WTC11 (cell line): Measurements from ENCODE around the gene GABBR2. TPM values are rescaled to one million over a fixed set of nuclear protein-coding genes. Genes with fewer than 3 reads are reported as not detected.

Experiments
- ATAC-seq: fragments of 200-7000 bp; cut with Tn5 transposase; 2 replicates; pipeline ENCODE4 v1.10.0; 2021; ENCODE audit warnings: mild to moderate bottlenecking, moderate library complexity
- CTCF ChIA-PET: fragments of 300-600 bp; sonication (Branson Sonifier 250); formaldehyde crosslinking; loops from one replicate; lab custom pipeline; 2021; ENCODE audit warnings: antibody characterized with exemption; lab: Charles Lee
- POLR2A ChIA-PET: fragments of 350-600 bp; sonication (Branson Sonifier 250); formaldehyde crosslinking; loops from one replicate; lab custom pipeline; 2021; ENCODE audit warnings: antibody characterized with exemption; lab: Charles Lee
- DNase-seq: peaks from one replicate; pipeline ENCODE4 v3.0.0; 2021; ENCODE audit warnings: low spot score
- H3K27ac Mint-ChIP-seq: 2 replicates; pipeline ENCODE4 v1.8.0; 2021; ENCODE audit warnings: mixed read lengths
- H3K27me3 Mint-ChIP-seq: 2 replicates; pipeline ENCODE4 v1.8.0; 2021; ENCODE audit warnings: low read depth, mild to moderate bottlenecking, moderate library complexity, mixed read lengths
- H3K36me3 Mint-ChIP-seq: 2 replicates; pipeline ENCODE4 v1.8.0; 2021; ENCODE audit warnings: mixed read lengths
- H3K4me1 Mint-ChIP-seq: 2 replicates; pipeline ENCODE4 v1.8.0; 2022; ENCODE audit warnings: mixed read lengths
- H3K4me3 Mint-ChIP-seq: 2 replicates; pipeline ENCODE4 v1.8.0; 2021; ENCODE audit warnings: mild to moderate bottlenecking, moderate library complexity, mixed read lengths
- H3K9me3 Mint-ChIP-seq: 2 replicates; pipeline ENCODE4 v1.8.0; 2021; ENCODE audit warnings: mixed read lengths
- ESRRA ChIP-seq: sonication (generic); formaldehyde crosslinking; IDR thresholded peaks from 2 replicates; pipeline ENCODE4 v1.8.1; 2022; ENCODE audit warnings: mild to moderate bottlenecking, missing genetic modification reagents, borderline replicate concordance
- FOXP1 ChIP-seq: sonication (generic); formaldehyde crosslinking; IDR thresholded peaks from 2 replicates; pipeline ENCODE4 v1.8.0; 2022; ENCODE audit warnings: missing genetic modification reagents, mild to moderate bottlenecking, moderate library complexity, borderline replicate concordance
- JAZF1 ChIP-seq: fragments of 250-450 bp; sonication (Bioruptor Pico); IDR thresholded peaks from 2 replicates; pipeline ENCODE4 v1.9.0; 2021; ENCODE audit warnings: moderate library complexity, mild to moderate bottlenecking, inconsistent platforms
- MYBL2 ChIP-seq: sonication (generic); formaldehyde crosslinking; IDR thresholded peaks from 2 replicates; pipeline ENCODE4 v1.8.1; 2023; ENCODE audit warnings: mild to moderate bottlenecking, moderate library complexity, missing genetic modification reagents
- SOX15 ChIP-seq: fragments of 250-450 bp; sonication (Bioruptor Pico); IDR thresholded peaks from 2 replicates; pipeline ENCODE4 v1.9.0; 2021; ENCODE audit warnings: mild to moderate bottlenecking
- TP53 ChIP-seq: sonication (generic); formaldehyde crosslinking; IDR thresholded peaks from 2 replicates; pipeline ENCODE4 v1.8.1; 2023; ENCODE audit warnings: mild to moderate bottlenecking, missing genetic modification reagents
- ZNF671 ChIP-seq: fragments of 250-450 bp; sonication (Bioruptor Pico); IDR thresholded peaks from 2 replicates; pipeline ENCODE4 v1.8.0; 2021; ENCODE audit warnings: mild to moderate bottlenecking
- total RNA-seq: library from RNA; stranded (reverse); gene quantifications from 3 replicates; pipeline ENCODE4 v1.2.3, GENCODE V29; 2021
- TF ChIP-seq, protein P1 (sequence below): fragments of 250-450 bp; sonication (Bioruptor Pico); IDR thresholded peaks from 2 replicates; pipeline ENCODE4 v1.9.0; 2021; ENCODE audit warnings: mild to moderate bottlenecking, borderline replicate concordance
- TF ChIP-seq, protein P2 (sequence below): sonication (generic); formaldehyde crosslinking; IDR thresholded peaks from 2 replicates; pipeline ENCODE4 v1.8.0; 2023; ENCODE audit warnings: missing genetic modification reagents, mild to moderate bottlenecking, borderline replicate concordance
- TF ChIP-seq, protein P3 (sequence below): fragments of 250-450 bp; sonication (Bioruptor Pico); conservative IDR thresholded peaks from 2 replicates; pipeline ENCODE4 v1.9.0; 2021; ENCODE audit warnings: mild to moderate bottlenecking
- TF ChIP-seq, protein P4 (sequence below): sonication (generic); formaldehyde crosslinking; IDR thresholded peaks from 2 replicates; pipeline ENCODE4 v1.8.1; 2023; ENCODE audit warnings: mild to moderate bottlenecking, missing genetic modification reagents
- TF ChIP-seq, protein P5 (sequence below): sonication (generic); formaldehyde crosslinking; IDR thresholded peaks from 2 replicates; pipeline ENCODE4 v1.8.1; 2023; ENCODE audit warnings: mild to moderate bottlenecking, missing genetic modification reagents, borderline replicate concordance
- TF ChIP-seq, protein P6 (sequence below): fragments of 250-450 bp; sonication (Bioruptor Pico); IDR thresholded peaks from 2 replicates; pipeline ENCODE4 v1.9.0; 2021; ENCODE audit warnings: mild to moderate bottlenecking

The GABBR2 gene
- total RNA-seq, 1 experiment from 2014 or later = 0.92 TPM

DNA sequence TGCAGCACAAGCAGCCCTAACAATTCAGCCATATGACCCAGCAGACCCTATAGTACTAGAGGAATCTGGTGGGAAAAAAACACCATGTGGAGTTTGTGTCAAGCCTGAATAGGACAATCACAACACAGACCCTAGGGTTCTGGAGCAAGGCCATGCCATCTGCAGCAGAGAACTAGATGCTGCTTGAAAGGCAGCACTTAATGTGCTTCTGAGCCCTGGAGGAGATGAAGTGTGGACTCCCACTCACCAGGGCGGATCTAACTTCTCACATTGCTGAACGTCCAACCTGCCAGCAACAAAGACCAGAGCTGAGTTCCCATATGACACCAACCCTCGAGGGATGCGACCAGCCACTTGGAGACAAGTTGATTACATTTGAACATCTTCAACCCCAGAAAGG, 43.2 kb downstream of the GABBR2 start (continued):
- TF ChIP-seq MYBL2 (CRISPR knock-in tag) = no peak
- TF ChIP-seq, protein P1, sequence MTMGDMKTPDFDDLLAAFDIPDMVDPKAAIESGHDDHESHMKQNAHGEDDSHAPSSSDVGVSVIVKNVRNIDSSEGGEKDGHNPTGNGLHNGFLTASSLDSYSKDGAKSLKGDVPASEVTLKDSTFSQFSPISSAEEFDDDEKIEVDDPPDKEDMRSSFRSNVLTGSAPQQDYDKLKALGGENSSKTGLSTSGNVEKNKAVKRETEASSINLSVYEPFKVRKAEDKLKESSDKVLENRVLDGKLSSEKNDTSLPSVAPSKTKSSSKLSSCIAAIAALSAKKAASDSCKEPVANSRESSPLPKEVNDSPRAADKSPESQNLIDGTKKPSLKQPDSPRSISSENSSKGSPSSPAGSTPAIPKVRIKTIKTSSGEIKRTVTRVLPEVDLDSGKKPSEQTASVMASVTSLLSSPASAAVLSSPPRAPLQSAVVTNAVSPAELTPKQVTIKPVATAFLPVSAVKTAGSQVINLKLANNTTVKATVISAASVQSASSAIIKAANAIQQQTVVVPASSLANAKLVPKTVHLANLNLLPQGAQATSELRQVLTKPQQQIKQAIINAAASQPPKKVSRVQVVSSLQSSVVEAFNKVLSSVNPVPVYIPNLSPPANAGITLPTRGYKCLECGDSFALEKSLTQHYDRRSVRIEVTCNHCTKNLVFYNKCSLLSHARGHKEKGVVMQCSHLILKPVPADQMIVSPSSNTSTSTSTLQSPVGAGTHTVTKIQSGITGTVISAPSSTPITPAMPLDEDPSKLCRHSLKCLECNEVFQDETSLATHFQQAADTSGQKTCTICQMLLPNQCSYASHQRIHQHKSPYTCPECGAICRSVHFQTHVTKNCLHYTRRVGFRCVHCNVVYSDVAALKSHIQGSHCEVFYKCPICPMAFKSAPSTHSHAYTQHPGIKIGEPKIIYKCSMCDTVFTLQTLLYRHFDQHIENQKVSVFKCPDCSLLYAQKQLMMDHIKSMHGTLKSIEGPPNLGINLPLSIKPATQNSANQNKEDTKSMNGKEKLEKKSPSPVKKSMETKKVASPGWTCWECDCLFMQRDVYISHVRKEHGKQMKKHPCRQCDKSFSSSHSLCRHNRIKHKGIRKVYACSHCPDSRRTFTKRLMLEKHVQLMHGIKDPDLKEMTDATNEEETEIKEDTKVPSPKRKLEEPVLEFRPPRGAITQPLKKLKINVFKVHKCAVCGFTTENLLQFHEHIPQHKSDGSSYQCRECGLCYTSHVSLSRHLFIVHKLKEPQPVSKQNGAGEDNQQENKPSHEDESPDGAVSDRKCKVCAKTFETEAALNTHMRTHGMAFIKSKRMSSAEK (CRISPR knock-in tag) = no peak
- no peak for TF ChIP-seq SOX15
- TF ChIP-seq TP53 (CRISPR knock-in tag) = no peak
- TF ChIP-seq, protein P2, sequence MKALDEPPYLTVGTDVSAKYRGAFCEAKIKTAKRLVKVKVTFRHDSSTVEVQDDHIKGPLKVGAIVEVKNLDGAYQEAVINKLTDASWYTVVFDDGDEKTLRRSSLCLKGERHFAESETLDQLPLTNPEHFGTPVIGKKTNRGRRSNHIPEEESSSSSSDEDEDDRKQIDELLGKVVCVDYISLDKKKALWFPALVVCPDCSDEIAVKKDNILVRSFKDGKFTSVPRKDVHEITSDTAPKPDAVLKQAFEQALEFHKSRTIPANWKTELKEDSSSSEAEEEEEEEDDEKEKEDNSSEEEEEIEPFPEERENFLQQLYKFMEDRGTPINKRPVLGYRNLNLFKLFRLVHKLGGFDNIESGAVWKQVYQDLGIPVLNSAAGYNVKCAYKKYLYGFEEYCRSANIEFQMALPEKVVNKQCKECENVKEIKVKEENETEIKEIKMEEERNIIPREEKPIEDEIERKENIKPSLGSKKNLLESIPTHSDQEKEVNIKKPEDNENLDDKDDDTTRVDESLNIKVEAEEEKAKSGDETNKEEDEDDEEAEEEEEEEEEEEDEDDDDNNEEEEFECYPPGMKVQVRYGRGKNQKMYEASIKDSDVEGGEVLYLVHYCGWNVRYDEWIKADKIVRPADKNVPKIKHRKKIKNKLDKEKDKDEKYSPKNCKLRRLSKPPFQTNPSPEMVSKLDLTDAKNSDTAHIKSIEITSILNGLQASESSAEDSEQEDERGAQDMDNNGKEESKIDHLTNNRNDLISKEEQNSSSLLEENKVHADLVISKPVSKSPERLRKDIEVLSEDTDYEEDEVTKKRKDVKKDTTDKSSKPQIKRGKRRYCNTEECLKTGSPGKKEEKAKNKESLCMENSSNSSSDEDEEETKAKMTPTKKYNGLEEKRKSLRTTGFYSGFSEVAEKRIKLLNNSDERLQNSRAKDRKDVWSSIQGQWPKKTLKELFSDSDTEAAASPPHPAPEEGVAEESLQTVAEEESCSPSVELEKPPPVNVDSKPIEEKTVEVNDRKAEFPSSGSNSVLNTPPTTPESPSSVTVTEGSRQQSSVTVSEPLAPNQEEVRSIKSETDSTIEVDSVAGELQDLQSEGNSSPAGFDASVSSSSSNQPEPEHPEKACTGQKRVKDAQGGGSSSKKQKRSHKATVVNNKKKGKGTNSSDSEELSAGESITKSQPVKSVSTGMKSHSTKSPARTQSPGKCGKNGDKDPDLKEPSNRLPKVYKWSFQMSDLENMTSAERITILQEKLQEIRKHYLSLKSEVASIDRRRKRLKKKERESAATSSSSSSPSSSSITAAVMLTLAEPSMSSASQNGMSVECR = no peak

DNA sequence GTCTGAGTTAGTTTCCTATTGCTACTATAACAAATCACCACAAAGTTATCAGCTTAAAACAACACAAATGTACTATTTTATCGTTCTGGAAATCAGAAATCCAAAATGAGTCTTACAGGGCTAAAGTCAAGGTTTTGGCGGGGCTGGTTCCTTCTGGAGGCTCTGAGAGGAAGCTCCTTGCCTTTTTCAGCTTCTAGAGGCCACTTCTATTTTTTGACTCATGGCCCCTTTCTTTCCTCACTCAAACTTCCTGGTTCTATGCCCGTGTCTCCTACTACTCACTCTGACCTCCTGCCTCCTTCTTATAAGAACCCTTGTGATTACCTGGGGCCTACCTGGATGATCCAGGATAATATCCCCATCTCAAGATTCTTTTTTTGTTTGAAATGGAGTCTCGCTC, 48.2 kb downstream of the GABBR2 start:
- Mint-ChIP-seq H3K27ac (no peak overlapping the region), H3K36me3 (no peaks in the 10 kb centered on the region), H3K27me3 (no peaks in the 10 kb centered on the region), H3K4me3 (no peak overlapping the region), H3K4me1 (no peaks in the 10 kb centered on the region), H3K9me3 (0 out of 2 replicates have a peak, but pooled peaks cover under 1% of the 10 kb centered on the region)
- DNase-seq (no peak), ATAC-seq (no peak)
- ChIA-PET POLR2A (no interaction called here), CTCF (no interaction called here)
- TF ChIP-seq SOX15 = no peak
- TF ChIP-seq ESRRA = no peak
- TF ChIP-seq, protein P3, sequence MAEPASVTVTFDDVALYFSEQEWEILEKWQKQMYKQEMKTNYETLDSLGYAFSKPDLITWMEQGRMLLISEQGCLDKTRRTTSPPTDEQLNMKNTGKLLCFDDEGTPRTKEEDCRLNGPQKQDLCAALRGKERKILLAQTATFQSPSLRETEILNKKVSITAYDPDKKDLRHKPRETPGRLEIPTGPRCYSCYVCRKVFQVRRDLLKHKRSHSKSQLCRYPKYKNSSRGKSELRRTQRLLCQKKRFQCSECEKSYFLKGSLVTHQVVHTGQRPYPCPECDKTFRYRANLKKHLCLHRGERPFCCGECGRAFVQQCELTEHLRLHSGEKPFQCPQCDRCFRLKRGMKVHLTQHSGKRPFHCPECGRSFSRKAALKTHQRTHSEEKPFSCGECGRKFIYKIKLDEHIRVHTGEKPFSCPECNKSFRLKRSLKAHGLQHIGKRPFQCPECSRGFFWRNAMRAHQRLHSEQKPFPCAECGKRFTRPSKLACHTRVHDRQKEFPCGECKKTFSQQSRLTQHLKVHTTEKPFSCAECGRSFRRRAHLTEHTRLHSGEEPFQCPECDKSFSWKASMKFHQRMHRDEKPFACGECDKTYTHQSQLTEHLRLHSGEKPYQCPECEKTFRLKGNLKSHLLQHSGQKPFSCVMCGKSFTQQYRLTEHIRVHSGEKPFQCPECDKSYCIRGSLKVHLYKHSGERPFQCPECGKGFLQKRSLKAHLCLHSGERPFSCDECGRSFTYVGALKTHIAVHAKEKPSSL (CRISPR knock-in tag) = no peak
- TF ChIP-seq FOXP1 (CRISPR knock-in tag) = no peak
- TF ChIP-seq, protein P4, sequence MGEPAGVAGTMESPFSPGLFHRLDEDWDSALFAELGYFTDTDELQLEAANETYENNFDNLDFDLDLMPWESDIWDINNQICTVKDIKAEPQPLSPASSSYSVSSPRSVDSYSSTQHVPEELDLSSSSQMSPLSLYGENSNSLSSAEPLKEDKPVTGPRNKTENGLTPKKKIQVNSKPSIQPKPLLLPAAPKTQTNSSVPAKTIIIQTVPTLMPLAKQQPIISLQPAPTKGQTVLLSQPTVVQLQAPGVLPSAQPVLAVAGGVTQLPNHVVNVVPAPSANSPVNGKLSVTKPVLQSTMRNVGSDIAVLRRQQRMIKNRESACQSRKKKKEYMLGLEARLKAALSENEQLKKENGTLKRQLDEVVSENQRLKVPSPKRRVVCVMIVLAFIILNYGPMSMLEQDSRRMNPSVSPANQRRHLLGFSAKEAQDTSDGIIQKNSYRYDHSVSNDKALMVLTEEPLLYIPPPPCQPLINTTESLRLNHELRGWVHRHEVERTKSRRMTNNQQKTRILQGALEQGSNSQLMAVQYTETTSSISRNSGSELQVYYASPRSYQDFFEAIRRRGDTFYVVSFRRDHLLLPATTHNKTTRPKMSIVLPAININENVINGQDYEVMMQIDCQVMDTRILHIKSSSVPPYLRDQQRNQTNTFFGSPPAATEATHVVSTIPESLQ (CRISPR knock-in tag) = no peak
- TF ChIP-seq, protein P5, sequence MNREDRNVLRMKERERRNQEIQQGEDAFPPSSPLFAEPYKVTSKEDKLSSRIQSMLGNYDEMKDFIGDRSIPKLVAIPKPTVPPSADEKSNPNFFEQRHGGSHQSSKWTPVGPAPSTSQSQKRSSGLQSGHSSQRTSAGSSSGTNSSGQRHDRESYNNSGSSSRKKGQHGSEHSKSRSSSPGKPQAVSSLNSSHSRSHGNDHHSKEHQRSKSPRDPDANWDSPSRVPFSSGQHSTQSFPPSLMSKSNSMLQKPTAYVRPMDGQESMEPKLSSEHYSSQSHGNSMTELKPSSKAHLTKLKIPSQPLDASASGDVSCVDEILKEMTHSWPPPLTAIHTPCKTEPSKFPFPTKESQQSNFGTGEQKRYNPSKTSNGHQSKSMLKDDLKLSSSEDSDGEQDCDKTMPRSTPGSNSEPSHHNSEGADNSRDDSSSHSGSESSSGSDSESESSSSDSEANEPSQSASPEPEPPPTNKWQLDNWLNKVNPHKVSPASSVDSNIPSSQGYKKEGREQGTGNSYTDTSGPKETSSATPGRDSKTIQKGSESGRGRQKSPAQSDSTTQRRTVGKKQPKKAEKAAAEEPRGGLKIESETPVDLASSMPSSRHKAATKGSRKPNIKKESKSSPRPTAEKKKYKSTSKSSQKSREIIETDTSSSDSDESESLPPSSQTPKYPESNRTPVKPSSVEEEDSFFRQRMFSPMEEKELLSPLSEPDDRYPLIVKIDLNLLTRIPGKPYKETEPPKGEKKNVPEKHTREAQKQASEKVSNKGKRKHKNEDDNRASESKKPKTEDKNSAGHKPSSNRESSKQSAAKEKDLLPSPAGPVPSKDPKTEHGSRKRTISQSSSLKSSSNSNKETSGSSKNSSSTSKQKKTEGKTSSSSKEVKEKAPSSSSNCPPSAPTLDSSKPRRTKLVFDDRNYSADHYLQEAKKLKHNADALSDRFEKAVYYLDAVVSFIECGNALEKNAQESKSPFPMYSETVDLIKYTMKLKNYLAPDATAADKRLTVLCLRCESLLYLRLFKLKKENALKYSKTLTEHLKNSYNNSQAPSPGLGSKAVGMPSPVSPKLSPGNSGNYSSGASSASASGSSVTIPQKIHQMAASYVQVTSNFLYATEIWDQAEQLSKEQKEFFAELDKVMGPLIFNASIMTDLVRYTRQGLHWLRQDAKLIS (CRISPR knock-in tag) = no peak
- TF ChIP-seq, protein P6, sequence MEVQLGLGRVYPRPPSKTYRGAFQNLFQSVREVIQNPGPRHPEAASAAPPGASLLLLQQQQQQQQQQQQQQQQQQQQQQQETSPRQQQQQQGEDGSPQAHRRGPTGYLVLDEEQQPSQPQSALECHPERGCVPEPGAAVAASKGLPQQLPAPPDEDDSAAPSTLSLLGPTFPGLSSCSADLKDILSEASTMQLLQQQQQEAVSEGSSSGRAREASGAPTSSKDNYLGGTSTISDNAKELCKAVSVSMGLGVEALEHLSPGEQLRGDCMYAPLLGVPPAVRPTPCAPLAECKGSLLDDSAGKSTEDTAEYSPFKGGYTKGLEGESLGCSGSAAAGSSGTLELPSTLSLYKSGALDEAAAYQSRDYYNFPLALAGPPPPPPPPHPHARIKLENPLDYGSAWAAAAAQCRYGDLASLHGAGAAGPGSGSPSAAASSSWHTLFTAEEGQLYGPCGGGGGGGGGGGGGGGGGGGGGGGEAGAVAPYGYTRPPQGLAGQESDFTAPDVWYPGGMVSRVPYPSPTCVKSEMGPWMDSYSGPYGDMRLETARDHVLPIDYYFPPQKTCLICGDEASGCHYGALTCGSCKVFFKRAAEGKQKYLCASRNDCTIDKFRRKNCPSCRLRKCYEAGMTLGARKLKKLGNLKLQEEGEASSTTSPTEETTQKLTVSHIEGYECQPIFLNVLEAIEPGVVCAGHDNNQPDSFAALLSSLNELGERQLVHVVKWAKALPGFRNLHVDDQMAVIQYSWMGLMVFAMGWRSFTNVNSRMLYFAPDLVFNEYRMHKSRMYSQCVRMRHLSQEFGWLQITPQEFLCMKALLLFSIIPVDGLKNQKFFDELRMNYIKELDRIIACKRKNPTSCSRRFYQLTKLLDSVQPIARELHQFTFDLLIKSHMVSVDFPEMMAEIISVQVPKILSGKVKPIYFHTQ (CRISPR knock-in tag) = no peak
- no peak for TF ChIP-seq JAZF1 (CRISPR knock-in tag)
- TF ChIP-seq ZNF671 (CRISPR knock-in tag) = no peak
